HFF-Myc (cell line): ENCODE results near the gene TBC1D25.
"Not testable (repeated sequence)": the region's sequence is repeated elsewhere in the genome, so short reads cannot be mapped to it uniquely, and the experiment has no call there.

Experiments used
- DNase-seq: peaks from one replicate; pipeline ENCODE4 v3.0.0-alpha.2; 2011; ENCODE audit warnings: low read depth; ENCODE audit errors: extremely low read depth
- H3K4me3 ChIP-seq: replicated peaks from 2 replicates; pipeline ENCODE4 v1.5.1; 2011; ENCODE audit warnings: low read depth, mild to moderate bottlenecking, control low read depth, low read length
- TF ChIP-seq, protein P1 (sequence below): IDR thresholded peaks from 2 replicates; pipeline ENCODE4 v1.5.1; 2012; ENCODE audit warnings: mild to moderate bottlenecking, low read depth, low read length, control low read depth; ENCODE audit errors: missing control alignments

The TBC1D25 gene

DNA sequence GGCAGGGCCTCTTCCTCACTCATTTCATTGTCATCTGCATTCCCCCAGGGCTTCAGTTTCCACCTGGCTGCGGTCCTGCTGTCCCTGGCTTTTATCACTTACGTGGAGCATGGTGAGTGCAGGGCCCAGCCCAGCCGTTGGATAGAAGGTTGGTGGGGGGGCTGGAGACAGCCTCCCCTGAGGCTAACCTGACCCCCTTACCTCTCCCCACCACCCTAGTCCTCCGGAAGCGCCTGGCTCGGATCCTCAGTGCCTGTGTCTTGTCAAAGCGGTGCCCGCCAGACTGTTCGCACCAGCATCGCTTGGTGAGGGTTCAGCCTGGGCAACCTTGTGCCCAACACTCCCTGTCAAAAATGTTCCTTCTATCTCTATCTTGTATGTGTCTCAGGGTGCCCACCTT, 23.7 kb upstream of the TBC1D25 start:
- TF ChIP-seq, protein P1, sequence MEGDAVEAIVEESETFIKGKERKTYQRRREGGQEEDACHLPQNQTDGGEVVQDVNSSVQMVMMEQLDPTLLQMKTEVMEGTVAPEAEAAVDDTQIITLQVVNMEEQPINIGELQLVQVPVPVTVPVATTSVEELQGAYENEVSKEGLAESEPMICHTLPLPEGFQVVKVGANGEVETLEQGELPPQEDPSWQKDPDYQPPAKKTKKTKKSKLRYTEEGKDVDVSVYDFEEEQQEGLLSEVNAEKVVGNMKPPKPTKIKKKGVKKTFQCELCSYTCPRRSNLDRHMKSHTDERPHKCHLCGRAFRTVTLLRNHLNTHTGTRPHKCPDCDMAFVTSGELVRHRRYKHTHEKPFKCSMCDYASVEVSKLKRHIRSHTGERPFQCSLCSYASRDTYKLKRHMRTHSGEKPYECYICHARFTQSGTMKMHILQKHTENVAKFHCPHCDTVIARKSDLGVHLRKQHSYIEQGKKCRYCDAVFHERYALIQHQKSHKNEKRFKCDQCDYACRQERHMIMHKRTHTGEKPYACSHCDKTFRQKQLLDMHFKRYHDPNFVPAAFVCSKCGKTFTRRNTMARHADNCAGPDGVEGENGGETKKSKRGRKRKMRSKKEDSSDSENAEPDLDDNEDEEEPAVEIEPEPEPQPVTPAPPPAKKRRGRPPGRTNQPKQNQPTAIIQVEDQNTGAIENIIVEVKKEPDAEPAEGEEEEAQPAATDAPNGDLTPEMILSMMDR, result no peak

DNA sequence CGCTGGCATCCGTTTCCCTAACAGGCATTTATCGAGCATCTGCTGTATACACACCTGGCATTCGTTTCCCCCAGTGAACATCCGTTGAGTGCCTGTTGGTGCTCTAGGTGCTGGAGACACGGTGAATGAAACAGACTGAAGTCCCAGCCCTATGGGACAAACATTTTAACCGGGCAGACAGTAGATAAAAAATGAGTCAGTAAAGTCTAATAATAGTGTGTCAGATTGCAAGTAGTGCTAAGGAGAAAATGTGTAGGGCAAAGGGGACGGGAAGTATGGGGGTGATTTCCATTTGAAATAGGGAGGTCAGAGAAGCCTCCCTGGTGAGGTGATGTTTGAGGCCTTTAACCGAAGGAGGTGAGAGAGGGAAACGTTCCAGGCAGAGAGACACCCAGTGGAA, 23.2 kb upstream of the TBC1D25 start:
- no peak for DNase-seq
- TF ChIP-seq, protein P1, result no peak
- no peak overlapping the region for H3K4me3 ChIP-seq

More for the DNA sequence above, 23.7 kb upstream of the TBC1D25 start:
- no peak for DNase-seq
- H3K4me3 ChIP-seq, result no peak overlapping the region

DNA sequence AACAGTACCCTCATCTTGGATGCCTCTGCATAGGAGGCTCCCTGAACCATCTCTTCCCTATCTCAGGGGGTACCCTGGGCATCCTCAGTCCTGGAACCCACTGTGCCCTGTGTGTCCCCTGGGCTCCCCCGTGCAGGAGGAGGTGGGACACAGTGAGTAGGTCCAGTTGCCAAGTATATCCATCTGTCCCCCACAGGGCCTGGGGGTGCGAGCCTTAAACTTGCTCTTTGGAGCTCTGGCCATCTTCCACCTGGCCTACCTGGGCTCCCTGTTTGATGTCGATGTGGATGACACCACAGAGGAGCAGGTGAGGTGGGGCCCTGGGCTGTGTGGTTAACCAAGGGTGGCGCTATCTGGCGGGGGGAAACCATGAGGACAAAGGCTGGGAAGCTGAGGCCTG, 22.5 kb upstream of the TBC1D25 start:
- no peak overlapping the region for H3K4me3 ChIP-seq
- no peak for DNase-seq
- TF ChIP-seq, protein P1, result no peak

DNA sequence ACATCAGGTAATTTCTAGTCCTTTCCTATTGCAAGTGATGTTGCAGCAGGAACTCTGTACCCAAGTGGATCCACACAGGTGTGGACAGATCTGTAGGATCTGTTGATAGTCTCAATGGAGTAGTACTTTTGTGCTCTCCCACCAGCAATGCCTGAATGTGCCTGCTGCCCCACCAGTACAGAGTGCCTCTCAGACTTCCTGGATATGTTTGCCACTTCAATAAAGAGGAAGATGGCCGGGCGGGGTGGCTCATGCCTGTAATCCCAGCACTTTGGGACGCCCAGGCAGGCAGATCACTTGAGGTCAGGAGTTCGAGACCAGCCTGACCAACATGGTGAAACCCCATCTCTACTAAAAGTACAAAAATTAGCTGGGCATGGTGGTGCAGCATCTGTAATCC, 20.0 kb upstream of the TBC1D25 start:
- DNase-seq, result not testable (repeated sequence)

DNA sequence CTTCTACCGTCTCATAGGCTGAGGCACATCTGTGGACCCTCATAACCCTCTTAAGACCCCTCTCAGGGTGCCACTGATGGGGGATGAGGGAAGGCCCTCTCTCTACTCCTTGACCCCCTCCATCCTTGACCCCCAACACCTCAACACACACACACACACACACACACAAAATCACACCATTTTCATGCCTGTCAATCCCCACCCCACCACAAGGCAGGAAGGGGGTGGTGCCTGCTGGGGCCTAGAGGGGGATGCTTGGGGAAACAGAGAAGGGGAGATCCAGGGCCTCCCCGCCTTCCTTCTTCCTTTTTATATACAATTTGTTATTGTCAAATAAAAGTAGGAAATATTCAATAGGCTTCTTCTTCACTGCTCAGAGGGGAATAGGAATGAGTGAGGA, 19.1 kb upstream of the TBC1D25 start:
- no peak for DNase-seq
- H3K4me3 ChIP-seq, result no peak overlapping the region
- TF ChIP-seq, protein P1, result no peak

More for the DNA sequence above, 20.0 kb upstream of the TBC1D25 start:
- not testable (repeated sequence) for H3K4me3 ChIP-seq

DNA sequence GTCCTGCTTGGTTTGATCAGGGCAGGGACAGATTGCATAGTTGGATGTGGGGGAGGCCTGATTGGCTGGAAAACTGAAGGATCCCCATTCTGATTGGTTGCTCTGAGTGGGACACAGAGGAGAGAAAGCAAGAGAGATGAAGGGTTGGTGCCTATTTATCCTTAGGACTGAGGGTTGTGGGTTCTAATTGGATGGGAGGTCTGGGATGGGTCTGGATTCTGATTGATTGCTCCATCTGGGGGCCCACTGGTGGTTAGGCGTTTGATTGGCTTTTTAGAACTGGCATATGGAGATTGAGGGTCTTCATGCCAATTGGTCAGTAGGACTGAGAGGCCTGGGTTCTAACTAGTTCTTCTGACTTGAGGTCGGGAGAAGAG, 18.6 kb upstream of the TBC1D25 start:
- DNase-seq, result no peak
- TF ChIP-seq, protein P1, result no peak
- H3K4me3 ChIP-seq, result peak overlapping the region; percentile 70

DNA sequence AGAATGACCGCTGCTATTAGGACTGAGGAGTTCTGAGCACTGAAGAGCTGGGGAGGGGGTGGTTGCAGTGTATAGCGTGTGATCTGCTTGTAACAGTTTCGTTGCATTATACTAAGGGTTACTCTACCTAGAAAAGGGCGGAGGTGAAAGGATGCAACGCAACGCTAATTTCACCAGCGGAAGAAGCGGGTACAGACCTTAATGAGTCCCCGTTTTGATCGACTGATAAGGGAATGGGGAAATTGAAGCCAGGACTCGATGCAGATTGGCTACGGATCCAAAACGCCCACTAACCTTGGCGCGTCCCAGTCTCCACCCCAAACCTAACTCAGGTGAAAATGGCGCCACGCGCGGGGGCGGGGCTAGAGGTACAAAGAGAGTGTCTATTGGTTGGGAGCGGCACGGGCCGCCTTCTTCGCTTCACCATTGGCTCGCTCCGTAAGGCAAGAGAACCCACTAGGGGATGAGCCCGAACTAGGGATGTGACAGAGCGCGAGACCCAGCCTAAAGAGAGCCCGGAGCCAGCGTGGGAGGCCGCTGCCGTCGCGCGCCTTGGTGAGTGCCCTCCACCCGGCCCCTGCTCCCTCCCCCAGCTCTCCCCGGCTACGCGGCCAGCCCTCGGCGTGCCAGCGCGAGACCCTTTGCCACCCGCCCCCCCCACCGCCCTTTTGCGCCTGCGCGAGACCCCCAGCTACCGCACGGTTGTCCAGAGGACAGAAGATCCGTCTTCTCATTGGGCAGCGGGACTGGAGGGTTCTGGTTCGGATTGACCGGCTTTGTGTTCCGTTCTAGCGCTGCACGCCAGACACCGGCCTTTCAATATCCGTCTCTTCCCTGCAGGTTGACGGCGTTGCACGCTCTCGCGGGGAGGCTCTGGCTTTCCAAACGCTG, 17.9 kb upstream of the TBC1D25 start, which contains the start of gene EBP:
TSS of gene EBP (plus strand) at position 456 of the 891 bp plus-strand sequence. CDS start 1,964 bp downstream, outside the sequence.
- H3K4me3 ChIP-seq, result peak within 1 kb of the TSS; percentile 70
- DNase-seq, result peak; percentile 56
- TF ChIP-seq, protein P1, result no peak
